Panc1 (cell line): ENCODE data around the gene TESK2.

Source experiments
- CTCF ChIP-seq: fragments of 450-650 bp; IDR thresholded peaks from 2 replicates; pipeline ENCODE4 v1.5.1; 2017; ENCODE audit warnings: mild to moderate bottlenecking
- TCF7L2 ChIP-seq: IDR thresholded peaks from 2 replicates; pipeline ENCODE4 v1.6.1; 2011; ENCODE audit warnings: mild to moderate bottlenecking, low read depth, low read length, inconsistent platforms

- TF ChIP-seq CTCF (no peak), TCF7L2 (no peak)
Observed at GRCh38 chr1:45452503-45452902, 38.5 kb downstream of the TESK2 start.
